HepG2 (cell line): ENCODE data around the gene PLK2. TPM values are rescaled to one million over a fixed set of nuclear protein-coding genes. Genes with fewer than 3 reads are reported as not detected.
A peak's percentile ranks its signal among the peaks of the same experiment; 100 is the strongest.

Experiments used
- CBFB ChIP-seq: sonication (generic); formaldehyde crosslinking; IDR thresholded peaks from 2 replicates; pipeline ENCODE4 v1.4.0; 2020; ENCODE audit warnings: missing genetic modification reagents
- CCAR2 ChIP-seq: fragments of 200-400 bp; formaldehyde crosslinking; optimal IDR thresholded peaks from 2 replicates; pipeline ENCODE3; 2018; ENCODE audit warnings: low read depth, mild to moderate bottlenecking, low read length, moderate library complexity
- ETV6 ChIP-seq: sonication (generic); formaldehyde crosslinking; conservative IDR thresholded peaks from 2 replicates; pipeline ENCODE4 v1.4.0; 2020; ENCODE audit warnings: missing genetic modification reagents
- FOXO1 ChIP-seq: sonication (generic); formaldehyde crosslinking; IDR thresholded peaks from 2 replicates; pipeline ENCODE4 v1.4.0; 2020; ENCODE audit warnings: missing genetic modification reagents
- GATAD1 ChIP-seq: IDR thresholded peaks from 2 replicates; pipeline ENCODE4 v1.6.1; 2016; ENCODE audit warnings: missing genetic modification reagents, missing compliant biosample characterization
- GTF2F1 ChIP-seq: fragments of 150-350 bp; IDR thresholded peaks from 2 replicates; pipeline ENCODE4 v1.6.1; 2014; ENCODE audit warnings: low read length
- HES4 ChIP-seq: sonication (generic); formaldehyde crosslinking; IDR thresholded peaks from 2 replicates; pipeline ENCODE4 v1.9.0; 2021; ENCODE audit warnings: mild to moderate bottlenecking, missing genetic modification reagents, borderline replicate concordance
- SALL2 ChIP-seq: sonication (generic); formaldehyde crosslinking; IDR thresholded peaks from 2 replicates; pipeline ENCODE4 v1.8.1; 2023; ENCODE audit warnings: mild to moderate bottlenecking, missing genetic modification reagents, inconsistent platforms
- ZC3H13 ChIP-seq: sonication (generic); formaldehyde crosslinking; IDR thresholded peaks from 2 replicates; pipeline ENCODE4 v1.8.1; 2023; ENCODE audit warnings: mild to moderate bottlenecking, missing genetic modification reagents, moderate library complexity
- ZFP36L1 ChIP-seq: sonication (generic); formaldehyde crosslinking; IDR thresholded peaks from 2 replicates; pipeline ENCODE4 v1.8.0; 2022; ENCODE audit warnings: mild to moderate bottlenecking, missing genetic modification reagents, moderate library complexity
- ZNF607 ChIP-seq: sonication (generic); formaldehyde crosslinking; IDR thresholded peaks from 2 replicates; pipeline ENCODE4 v1.5.1; 2020; ENCODE audit warnings: missing genetic modification reagents, mild to moderate bottlenecking, borderline replicate concordance
- ZNF850 ChIP-seq: sonication (generic); formaldehyde crosslinking; conservative IDR thresholded peaks from 2 replicates; pipeline ENCODE4 v1.9.0; 2021; ENCODE audit warnings: mild to moderate bottlenecking, missing genetic modification reagents
- polyA plus RNA-seq, 8 experiments: library from polyadenylated mRNA; depleted of rRNA in 3 of 8; stranded (reverse) in 7 of 8; unstranded in 1 of 8; fragments of >200 nt; fragmentation: Illumina TruSeq in 4 of 8; extraction: Trizol in 4 of 8; gene quantifications; 2 replicates each; pipeline versions ENCODE4 v1.2.1 to v1.2.3, GENCODE V29; 2011 to 2016; ENCODE audit warnings: low read depth in 4 of 8, missing spikeins in 1 of 8, mixed read lengths in 1 of 8; ENCODE audit not compliant: insufficient read depth in 1 of 8
- total RNA-seq, 5 experiments: library from RNA; depleted of rRNA; stranded (reverse); fragments of >200 nt; fragmentation: Illumina TruSeq; extraction: Trizol; gene quantifications; 2 replicates each; pipeline ENCODE4 v1.2.3, GENCODE V29; 2016; ENCODE audit warnings: low read depth in 1 of 5
- TF ChIP-seq, protein P1 (sequence below): sonication (generic); IDR thresholded peaks from 2 replicates; pipeline ENCODE4 v1.6.1; 2016; ENCODE audit warnings: low read depth, borderline replicate concordance
- TF ChIP-seq, protein P2 (sequence below): sonication (generic); formaldehyde crosslinking; IDR thresholded peaks from 2 replicates; pipeline ENCODE4 v1.4.0; 2020; ENCODE audit warnings: mild to moderate bottlenecking, missing genetic modification reagents
- TF ChIP-seq, protein P3 (sequence below): sonication (generic); formaldehyde crosslinking; IDR thresholded peaks from 2 replicates; pipeline ENCODE4 v1.5.1; 2020; ENCODE audit warnings: missing genetic modification reagents, mild to moderate bottlenecking, borderline replicate concordance
- TF ChIP-seq, protein P4 (sequence below): sonication (generic); formaldehyde crosslinking; IDR thresholded peaks from 2 replicates; pipeline ENCODE4 v1.4.0; 2020; ENCODE audit warnings: mild to moderate bottlenecking, missing genetic modification reagents
- TF ChIP-seq, protein P5 (sequence below): sonication (generic); formaldehyde crosslinking; IDR thresholded peaks from 2 replicates; pipeline ENCODE4 v1.4.0; 2020; ENCODE audit warnings: mild to moderate bottlenecking, low read depth, missing genetic modification reagents
- TF ChIP-seq, protein P6 (sequence below): sonication (generic); formaldehyde crosslinking; IDR thresholded peaks from 2 replicates; pipeline ENCODE4 v1.5.0; 2020; ENCODE audit warnings: missing genetic modification reagents, mild to moderate bottlenecking, borderline replicate concordance

Gene PLK2
- total and polyA plus RNA-seq, 2 of the 13 experiments (the other 11 are each of a cell fraction or from before 2014, with no cell fraction given), result 9.6 to 29.6 TPM

DNA sequence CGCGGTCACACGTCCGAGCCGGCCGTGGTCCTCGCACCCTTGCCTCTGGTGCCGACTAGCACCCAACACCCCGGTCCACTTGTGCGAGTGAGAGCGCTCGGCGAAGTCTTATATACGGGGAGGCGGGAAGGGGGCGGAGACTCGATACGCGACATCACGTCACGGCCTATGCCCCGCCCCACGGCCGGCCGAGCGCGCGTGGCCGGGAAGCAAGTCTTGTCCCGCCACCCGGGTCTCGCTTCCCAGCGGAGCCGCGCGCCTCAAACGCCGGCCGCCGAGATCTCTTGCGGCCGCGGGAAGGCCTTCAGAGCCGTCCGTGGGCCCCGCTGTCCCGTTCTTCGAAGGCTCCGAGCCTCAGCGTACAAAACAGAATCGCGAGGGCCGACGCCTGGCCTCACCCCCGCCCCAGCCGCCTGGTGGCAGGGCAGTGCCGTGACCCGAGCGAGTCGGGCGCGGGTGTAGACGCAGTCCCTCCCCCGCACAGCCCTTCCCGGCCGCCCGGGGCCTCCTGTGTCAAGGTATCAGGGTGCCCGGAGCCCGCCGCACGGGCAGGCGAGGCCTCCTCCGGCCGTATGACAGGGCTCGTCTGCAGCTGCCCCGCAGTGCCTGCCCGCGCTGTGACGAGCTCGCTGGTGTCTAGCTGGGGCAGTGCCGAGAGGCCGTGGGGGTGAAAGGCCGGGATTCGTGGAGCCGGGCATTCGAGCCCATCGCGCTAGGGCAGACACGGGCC lies at the start of gene PLK2 (continued):
- TF ChIP-seq, protein P1, sequence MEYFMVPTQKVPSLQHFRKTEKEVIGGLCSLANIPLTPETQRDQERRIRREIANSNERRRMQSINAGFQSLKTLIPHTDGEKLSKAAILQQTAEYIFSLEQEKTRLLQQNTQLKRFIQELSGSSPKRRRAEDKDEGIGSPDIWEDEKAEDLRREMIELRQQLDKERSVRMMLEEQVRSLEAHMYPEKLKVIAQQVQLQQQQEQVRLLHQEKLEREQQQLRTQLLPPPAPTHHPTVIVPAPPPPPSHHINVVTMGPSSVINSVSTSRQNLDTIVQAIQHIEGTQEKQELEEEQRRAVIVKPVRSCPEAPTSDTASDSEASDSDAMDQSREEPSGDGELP, result no peak
- TF ChIP-seq, protein P2, sequence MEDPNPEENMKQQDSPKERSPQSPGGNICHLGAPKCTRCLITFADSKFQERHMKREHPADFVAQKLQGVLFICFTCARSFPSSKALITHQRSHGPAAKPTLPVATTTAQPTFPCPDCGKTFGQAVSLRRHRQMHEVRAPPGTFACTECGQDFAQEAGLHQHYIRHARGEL (CRISPR knock-in tag), result no peak
- no peak for TF ChIP-seq CBFB (CRISPR knock-in tag)
- TF ChIP-seq ETV6 (CRISPR knock-in tag), result no peak
- TF ChIP-seq SALL2 (CRISPR knock-in tag), result 0 out of 2 replicates have a peak, but pooled peaks have one; percentile 22
- TF ChIP-seq, protein P3, sequence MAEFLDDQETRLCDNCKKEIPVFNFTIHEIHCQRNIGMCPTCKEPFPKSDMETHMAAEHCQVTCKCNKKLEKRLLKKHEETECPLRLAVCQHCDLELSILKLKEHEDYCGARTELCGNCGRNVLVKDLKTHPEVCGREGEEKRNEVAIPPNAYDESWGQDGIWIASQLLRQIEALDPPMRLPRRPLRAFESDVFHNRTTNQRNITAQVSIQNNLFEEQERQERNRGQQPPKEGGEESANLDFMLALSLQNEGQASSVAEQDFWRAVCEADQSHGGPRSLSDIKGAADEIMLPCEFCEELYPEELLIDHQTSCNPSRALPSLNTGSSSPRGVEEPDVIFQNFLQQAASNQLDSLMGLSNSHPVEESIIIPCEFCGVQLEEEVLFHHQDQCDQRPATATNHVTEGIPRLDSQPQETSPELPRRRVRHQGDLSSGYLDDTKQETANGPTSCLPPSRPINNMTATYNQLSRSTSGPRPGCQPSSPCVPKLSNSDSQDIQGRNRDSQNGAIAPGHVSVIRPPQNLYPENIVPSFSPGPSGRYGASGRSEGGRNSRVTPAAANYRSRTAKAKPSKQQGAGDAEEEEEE (CRISPR knock-in tag), result no peak
- no peak for TF ChIP-seq GATAD1
- TF ChIP-seq CCAR2, result no peak
- TF ChIP-seq, protein P4, sequence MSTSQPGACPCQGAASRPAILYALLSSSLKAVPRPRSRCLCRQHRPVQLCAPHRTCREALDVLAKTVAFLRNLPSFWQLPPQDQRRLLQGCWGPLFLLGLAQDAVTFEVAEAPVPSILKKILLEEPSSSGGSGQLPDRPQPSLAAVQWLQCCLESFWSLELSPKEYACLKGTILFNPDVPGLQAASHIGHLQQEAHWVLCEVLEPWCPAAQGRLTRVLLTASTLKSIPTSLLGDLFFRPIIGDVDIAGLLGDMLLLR (CRISPR knock-in tag), result no peak
- TF ChIP-seq ZNF850 (CRISPR knock-in tag), result no peak
- TF ChIP-seq ZFP36L1 (CRISPR knock-in tag), result no peak
- no peak for TF ChIP-seq FOXO1 (CRISPR knock-in tag)
- no peak for TF ChIP-seq GTF2F1
- no peak for TF ChIP-seq HES4 (CRISPR knock-in tag)
- no peak for TF ChIP-seq ZNF607 (CRISPR knock-in tag)
- TF ChIP-seq, protein P5, sequence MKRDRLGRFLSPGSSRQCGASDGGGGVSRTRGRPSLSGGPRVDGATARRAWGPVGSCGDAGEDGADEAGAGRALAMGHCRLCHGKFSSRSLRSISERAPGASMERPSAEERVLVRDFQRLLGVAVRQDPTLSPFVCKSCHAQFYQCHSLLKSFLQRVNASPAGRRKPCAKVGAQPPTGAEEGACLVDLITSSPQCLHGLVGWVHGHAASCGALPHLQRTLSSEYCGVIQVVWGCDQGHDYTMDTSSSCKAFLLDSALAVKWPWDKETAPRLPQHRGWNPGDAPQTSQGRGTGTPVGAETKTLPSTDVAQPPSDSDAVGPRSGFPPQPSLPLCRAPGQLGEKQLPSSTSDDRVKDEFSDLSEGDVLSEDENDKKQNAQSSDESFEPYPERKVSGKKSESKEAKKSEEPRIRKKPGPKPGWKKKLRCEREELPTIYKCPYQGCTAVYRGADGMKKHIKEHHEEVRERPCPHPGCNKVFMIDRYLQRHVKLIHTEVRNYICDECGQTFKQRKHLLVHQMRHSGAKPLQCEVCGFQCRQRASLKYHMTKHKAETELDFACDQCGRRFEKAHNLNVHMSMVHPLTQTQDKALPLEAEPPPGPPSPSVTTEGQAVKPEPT, result no peak
- no peak for TF ChIP-seq ZC3H13 (CRISPR knock-in tag)
- TF ChIP-seq, protein P6, sequence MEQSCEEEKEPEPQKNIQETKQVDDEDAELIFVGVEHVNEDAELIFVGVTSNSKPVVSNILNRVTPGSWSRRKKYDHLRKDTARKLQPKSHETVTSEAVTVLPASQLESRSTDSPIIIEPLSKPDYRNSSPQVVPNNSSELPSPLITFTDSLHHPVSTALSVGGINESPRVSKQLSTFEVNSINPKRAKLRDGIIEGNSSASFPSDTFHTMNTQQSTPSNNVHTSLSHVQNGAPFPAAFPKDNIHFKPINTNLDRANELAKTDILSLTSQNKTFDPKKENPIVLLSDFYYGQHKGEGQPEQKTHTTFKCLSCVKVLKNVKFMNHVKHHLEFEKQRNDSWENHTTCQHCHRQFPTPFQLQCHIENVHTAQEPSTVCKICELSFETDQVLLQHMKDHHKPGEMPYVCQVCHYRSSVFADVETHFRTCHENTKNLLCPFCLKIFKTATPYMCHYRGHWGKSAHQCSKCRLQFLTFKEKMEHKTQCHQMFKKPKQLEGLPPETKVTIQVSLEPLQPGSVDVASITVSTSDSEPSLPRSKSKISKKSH (CRISPR knock-in tag), result no peak
